MG63 (cell line): Measurements from ENCODE around the gene TBC1D1. TPM values are rescaled to one million over a fixed set of nuclear protein-coding genes. Genes with fewer than 3 reads are reported as not detected.
"Not testable (repeated sequence)": the region's sequence is repeated elsewhere in the genome, so short reads cannot be mapped to it uniquely, and the experiment has no call there.

Experiments
- DNase-seq: peaks from one replicate; pipeline ENCODE4 v3.0.0-alpha.2; 2020
- H3K27me3 ChIP-seq: fragments of 250-450 bp; sonication (Bioruptor Pico); 2 replicates; pipeline ENCODE4 v1.5.1; 2020; ENCODE audit warnings: mild to moderate bottlenecking, moderate library complexity
- H3K36me3 ChIP-seq: fragments of 250-450 bp; sonication (Bioruptor Pico); 2 replicates; pipeline ENCODE4 v1.5.1; 2020; ENCODE audit warnings: mild to moderate bottlenecking, moderate library complexity
- H3K4me3 ChIP-seq: fragments of 250-450 bp; sonication (Bioruptor Pico); 2 replicates; pipeline ENCODE4 v1.5.1; 2020; ENCODE audit warnings: mild to moderate bottlenecking, moderate library complexity
- H3K9me3 ChIP-seq: fragments of 250-450 bp; sonication (Bioruptor Pico); 2 replicates; pipeline ENCODE4 v1.5.1; 2020; ENCODE audit warnings: mild to moderate bottlenecking, moderate library complexity
- total RNA-seq: library from RNA; depleted of rRNA; stranded (reverse); fragments of >200 nt; shearing (Covaris generic); gene quantifications from 2 replicates; pipeline ENCODE4 v1.2.3, GENCODE V29; 2014; ENCODE audit warnings: low replicate concordance

TBC1D1 gene
- total RNA-seq, 1 experiment from 2014 or later: 15.5 TPM

- Histone ChIP-seq H3K27me3 (no peaks in the 10 kb centered on the region), H3K9me3 (no peaks in the 10 kb centered on the region), H3K4me3 (no peak overlapping the region), H3K36me3 (no peaks in the 10 kb centered on the region)
- DNase-seq: no peak
These were observed 80.3 kb downstream of the TBC1D1 start for GRCh38 chr4:37971202-37971601.

- DNase-seq: no peak
- no peak overlapping the region for H3K4me3 ChIP-seq
- H3K36me3 ChIP-seq: no peaks in the 10 kb centered on the region
- H3K27me3 ChIP-seq: no peaks in the 10 kb centered on the region
- H3K9me3 ChIP-seq: no peaks in the 10 kb centered on the region
These were observed 82.6 kb downstream of the TBC1D1 start for GRCh38 chr4:37973441-37973840.

GRCh38 chr4:37975321-37975822 is 84.5 kb downstream of the TBC1D1 start:
- not testable (repeated sequence) for H3K36me3 ChIP-seq, H3K27me3 ChIP-seq, H3K9me3 ChIP-seq, H3K4me3 ChIP-seq, DNase-seq

- no peaks in the 10 kb centered on the region for H3K36me3 ChIP-seq
- DNase-seq: no peak
- H3K4me3 ChIP-seq: peak overlapping the region; percentile 43
- H3K9me3 ChIP-seq: no peaks in the 10 kb centered on the region
- H3K27me3 ChIP-seq: no peaks in the 10 kb centered on the region
These were observed 85.6 kb downstream of the TBC1D1 start for GRCh38 chr4:37976507-37976906.

- Histone ChIP-seq H3K27me3 (no peaks in the 10 kb centered on the region), H3K36me3 (no peaks in the 10 kb centered on the region), H3K9me3 (no peaks in the 10 kb centered on the region), H3K4me3 (peak overlapping the region; percentile 64)
- DNase-seq: peak; percentile 71
These were observed 86.1 kb downstream of the TBC1D1 start for GRCh38 chr4:37976991-37977470.

- H3K27me3 ChIP-seq: no peaks in the 10 kb centered on the region
- peak; percentile 57 for DNase-seq
These were observed 86.8 kb downstream of the TBC1D1 start for GRCh38 chr4:37977471-37978247.

GRCh38 chr4:37978248-37978924 is 87.5 kb downstream of the TBC1D1 start:
- Histone ChIP-seq H3K36me3 (no peaks in the 10 kb centered on the region), H3K4me3 (peak overlapping the region; percentile 64), H3K9me3 (no peaks in the 10 kb centered on the region), H3K27me3 (no peaks in the 10 kb centered on the region)
- DNase-seq: peak; percentile 4

More at GRCh38 chr4:37977471-37978247, 86.8 kb downstream of the TBC1D1 start:
- peak overlapping the region; percentile 64 for H3K4me3 ChIP-seq
- H3K36me3 ChIP-seq: no peaks in the 10 kb centered on the region
- no peaks in the 10 kb centered on the region for H3K9me3 ChIP-seq

GRCh38 chr4:37980246-37980645 is 89.4 kb downstream of the TBC1D1 start:
- Histone ChIP-seq H3K4me3 (no peak overlapping the region), H3K9me3 (no peaks in the 10 kb centered on the region), H3K36me3 (no peaks in the 10 kb centered on the region), H3K27me3 (no peaks in the 10 kb centered on the region)
- DNase-seq: no peak

GRCh38 chr4:37981425-37981824 is 90.5 kb downstream of the TBC1D1 start:
- DNase-seq: no peak
- Histone ChIP-seq H3K36me3 (no peaks in the 10 kb centered on the region), H3K9me3 (no peaks in the 10 kb centered on the region), H3K27me3 (no peaks in the 10 kb centered on the region), H3K4me3 (no peak overlapping the region)

GRCh38 chr4:37981844-37982720 is 91.2 kb downstream of the TBC1D1 start:
- Histone ChIP-seq H3K27me3 (no peaks in the 10 kb centered on the region), H3K4me3 (no peak overlapping the region), H3K9me3 (no peaks in the 10 kb centered on the region), H3K36me3 (no peaks in the 10 kb centered on the region)
- DNase-seq: no peak

- DNase-seq: no peak
- no peaks in the 10 kb centered on the region for H3K36me3 ChIP-seq
- no peaks in the 10 kb centered on the region for H3K27me3 ChIP-seq
- no peak overlapping the region for H3K4me3 ChIP-seq
- H3K9me3 ChIP-seq: no peaks in the 10 kb centered on the region
These were observed 91.9 kb downstream of the TBC1D1 start for GRCh38 chr4:37982736-37983135.

- Histone ChIP-seq H3K4me3 (no peak overlapping the region), H3K36me3 (no peaks in the 10 kb centered on the region), H3K9me3 (no peaks in the 10 kb centered on the region), H3K27me3 (no peaks in the 10 kb centered on the region)
- DNase-seq: no peak
These were observed 93.1 kb downstream of the TBC1D1 start for GRCh38 chr4:37983951-37984350.

- no peaks in the 10 kb centered on the region for H3K27me3 ChIP-seq
- no peaks in the 10 kb centered on the region for H3K36me3 ChIP-seq
- no peaks in the 10 kb centered on the region for H3K9me3 ChIP-seq
- DNase-seq: no peak
- no peak overlapping the region for H3K4me3 ChIP-seq
These were observed 94.9 kb downstream of the TBC1D1 start for GRCh38 chr4:37985730-37986275.

- no peak for DNase-seq
- H3K9me3 ChIP-seq: no peaks in the 10 kb centered on the region
- no peak overlapping the region for H3K4me3 ChIP-seq
- no peaks in the 10 kb centered on the region for H3K36me3 ChIP-seq
- no peaks in the 10 kb centered on the region for H3K27me3 ChIP-seq
These were observed 97.8 kb downstream of the TBC1D1 start for GRCh38 chr4:37988670-37989069.

GRCh38 chr4:37989398-37990260 is 98.7 kb downstream of the TBC1D1 start:
- H3K4me3 ChIP-seq: no peak overlapping the region
- H3K27me3 ChIP-seq: no peaks in the 10 kb centered on the region
- no peaks in the 10 kb centered on the region for H3K9me3 ChIP-seq
- H3K36me3 ChIP-seq: no peaks in the 10 kb centered on the region
- no peak for DNase-seq
